Subcutaneous adipose tissue (tissue), 4 donors: ENCODE data around the gene KIRREL3. TPM values are rescaled to one million over a fixed set of nuclear protein-coding genes. Genes with fewer than 3 reads are reported as not detected.

Source experiments
- total RNA-seq, 4 donors: library from RNA; depleted of rRNA; stranded (reverse); fragments of >200 nt; gene quantifications; one replicate each; pipeline ENCODE4 v1.1.0, GENCODE V29; 2016
- TF ChIP-seq, protein P1 (sequence below): fragments of 450-650 bp; IDR thresholded peaks from one replicate; pipeline ENCODE4 v1.5.1; 2016; ENCODE audit warnings: low read depth, mild to moderate bottlenecking, control low read depth, antibody characterized with exemption, moderate library complexity

KIRREL3 gene
- total RNA-seq, 4 donors from 2014 or later, result not detected

DNA sequence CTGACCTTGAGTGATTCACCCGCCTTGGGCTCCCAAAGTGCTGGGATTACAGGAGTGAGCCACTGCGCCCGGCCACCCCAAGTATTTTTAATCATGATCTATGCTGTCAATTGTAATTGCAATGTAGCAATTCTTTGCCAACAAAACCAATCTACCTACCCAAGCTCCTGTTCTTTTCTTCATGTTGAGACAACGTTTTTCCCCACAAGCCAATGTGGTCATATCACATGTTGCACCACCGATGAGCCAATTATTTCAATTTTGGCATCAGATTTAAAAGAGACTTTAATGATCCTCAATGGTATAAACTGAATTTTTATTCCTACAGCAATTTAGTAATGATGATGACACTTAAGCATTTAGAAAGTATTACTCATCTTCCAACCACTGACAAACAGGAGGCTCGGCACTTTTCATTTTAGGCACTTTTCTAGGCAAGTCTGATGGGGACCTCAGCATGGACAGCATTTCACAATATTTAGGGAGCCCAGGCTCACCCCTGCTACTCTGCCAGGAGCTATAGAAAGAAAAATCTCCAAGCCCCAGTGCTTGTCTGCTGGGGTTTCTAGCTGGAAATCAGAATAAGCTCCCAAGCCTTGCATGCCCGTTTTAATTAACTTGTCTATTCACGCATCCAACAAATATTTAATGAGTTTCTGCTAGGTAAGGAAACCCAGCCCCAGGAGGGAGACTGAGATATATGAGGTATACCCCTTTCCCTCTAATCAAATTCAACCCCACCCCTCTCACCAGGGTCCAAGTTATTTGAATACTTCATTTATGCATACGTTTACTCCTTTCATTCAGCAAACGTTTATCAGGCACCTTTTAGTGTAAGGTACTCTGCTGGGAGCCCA is 353.6 kb downstream of the KIRREL3 start:
- TF ChIP-seq, protein P1, sequence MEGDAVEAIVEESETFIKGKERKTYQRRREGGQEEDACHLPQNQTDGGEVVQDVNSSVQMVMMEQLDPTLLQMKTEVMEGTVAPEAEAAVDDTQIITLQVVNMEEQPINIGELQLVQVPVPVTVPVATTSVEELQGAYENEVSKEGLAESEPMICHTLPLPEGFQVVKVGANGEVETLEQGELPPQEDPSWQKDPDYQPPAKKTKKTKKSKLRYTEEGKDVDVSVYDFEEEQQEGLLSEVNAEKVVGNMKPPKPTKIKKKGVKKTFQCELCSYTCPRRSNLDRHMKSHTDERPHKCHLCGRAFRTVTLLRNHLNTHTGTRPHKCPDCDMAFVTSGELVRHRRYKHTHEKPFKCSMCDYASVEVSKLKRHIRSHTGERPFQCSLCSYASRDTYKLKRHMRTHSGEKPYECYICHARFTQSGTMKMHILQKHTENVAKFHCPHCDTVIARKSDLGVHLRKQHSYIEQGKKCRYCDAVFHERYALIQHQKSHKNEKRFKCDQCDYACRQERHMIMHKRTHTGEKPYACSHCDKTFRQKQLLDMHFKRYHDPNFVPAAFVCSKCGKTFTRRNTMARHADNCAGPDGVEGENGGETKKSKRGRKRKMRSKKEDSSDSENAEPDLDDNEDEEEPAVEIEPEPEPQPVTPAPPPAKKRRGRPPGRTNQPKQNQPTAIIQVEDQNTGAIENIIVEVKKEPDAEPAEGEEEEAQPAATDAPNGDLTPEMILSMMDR, result no peak

GRCh38 chr11:126645186-126645585 is 355.4 kb downstream of the KIRREL3 start:
- TF ChIP-seq, protein P1, result no peak

- TF ChIP-seq, protein P1, result no peak
Measured at GRCh38 chr11:126640186-126640585, 360.4 kb downstream of the KIRREL3 start.

- TF ChIP-seq, protein P1, result no peak
Measured at GRCh38 chr11:126639692-126640091, 360.9 kb downstream of the KIRREL3 start.

- TF ChIP-seq, protein P1, result no peak
Measured at GRCh38 chr11:126638648-126639047, 361.9 kb downstream of the KIRREL3 start.

GRCh38 chr11:126637795-126638175 is 362.8 kb downstream of the KIRREL3 start:
- TF ChIP-seq, protein P1, result no peak

DNA sequence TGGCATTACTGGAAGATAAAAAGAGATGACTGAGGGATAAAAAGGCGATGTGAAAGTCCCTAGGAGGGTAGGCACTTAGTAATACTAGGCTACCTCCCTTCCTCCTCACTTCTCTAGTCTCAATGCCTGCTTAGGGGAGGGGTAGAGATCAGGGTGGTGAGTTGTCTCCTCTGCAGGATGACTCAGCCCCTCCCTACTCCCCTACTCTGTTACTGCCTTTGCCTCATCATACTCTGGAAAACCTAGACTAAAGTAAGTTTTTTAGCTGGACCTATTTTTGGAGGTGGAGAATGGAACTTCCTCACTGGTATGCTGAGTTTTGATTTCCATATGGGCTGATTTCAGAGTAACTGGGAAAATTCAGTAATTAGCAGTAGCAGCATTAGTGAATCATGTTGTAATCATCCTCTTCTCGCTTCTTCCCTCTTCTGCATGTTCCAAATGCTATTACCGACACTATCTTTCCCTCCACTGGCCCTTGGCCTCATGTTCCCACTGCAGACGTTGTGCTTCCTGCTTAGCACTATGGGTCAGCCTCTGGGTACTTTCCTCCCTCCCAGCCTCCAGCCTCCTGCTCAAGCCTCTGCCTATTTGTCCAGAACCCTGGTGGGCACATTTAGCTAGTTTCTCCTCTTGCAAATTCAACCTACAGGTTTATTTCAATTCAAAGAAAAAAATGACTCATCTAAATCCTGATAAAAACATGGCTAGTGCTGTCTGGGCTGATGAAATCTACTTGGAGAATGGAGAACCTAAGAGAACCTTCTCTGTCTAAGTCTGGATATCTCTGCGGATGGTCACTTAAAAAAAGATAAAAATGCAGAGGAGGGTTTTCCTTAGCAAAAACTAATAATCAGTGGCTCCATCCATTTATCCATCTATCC is 363.4 kb downstream of the KIRREL3 start:
- TF ChIP-seq, protein P1, result no peak
